Left ventricle myocardium inferior (tissue), 1 donor: ENCODE data around the gene MBNL3. TPM values are rescaled to one million over a fixed set of nuclear protein-coding genes. Genes with fewer than 3 reads are reported as not detected.

ENCODE experiments used
- DNase-seq: peaks from one replicate; pipeline ENCODE4 v3.0.0-alpha.2; 2020
- H3K27ac ChIP-seq: fragments of 200-600 bp; replicated peaks from 2 replicates; pipeline ENCODE4 v1.8.0; 2021
- H3K27me3 ChIP-seq: fragments of 200-600 bp; 2 replicates; pipeline ENCODE4 v1.8.0; 2021; ENCODE audit warnings: low read depth
- H3K36me3 ChIP-seq: fragments of 200-600 bp; 2 replicates; pipeline ENCODE4 v1.8.0; 2021
- H3K4me1 ChIP-seq: fragments of 200-600 bp; 2 replicates; pipeline ENCODE4 v1.8.0; 2021
- H3K4me3 ChIP-seq: fragments of 200-600 bp; 2 replicates; pipeline ENCODE4 v1.8.0; 2021; ENCODE audit warnings: mild to moderate bottlenecking, moderate library complexity
- H3K9me3 ChIP-seq: fragments of 200-600 bp; replicated peaks from 2 replicates; pipeline ENCODE4 v1.8.0; 2021
- intact Hi-C: fragments of 100-400 bp; cut with micrococcal nuclease; formaldehyde crosslinking; loops from one replicate; pipeline ENCODE4 v1.11.0; 2022
- total RNA-seq: library from RNA; stranded (reverse); fragmentation: NEBNext Ultra II Directional; extraction: Animal tissue kit (Norgen Biotek cat#: 25700); gene quantifications from one replicate; pipeline ENCODE4 v1.2.1, GENCODE V29; 2021
- TF ChIP-seq, protein P1 (sequence below): fragments of 200-600 bp; IDR thresholded peaks from 2 replicates; pipeline ENCODE4 v1.8.0; 2021; ENCODE audit warnings: antibody characterized with exemption, mild to moderate bottlenecking, borderline replicate concordance
- donor health status: DM: no; HTN: yes; CAD: no; lungs with severe emphysema.

The MBNL3 gene
- total RNA-seq, 1 donor from 2014 or later: 38.5 TPM

GRCh38 chrX:132423323-132423722 lies 65.5 kb downstream of the MBNL3 start:
- Histone ChIP-seq H3K9me3 (no peaks in the 10 kb centered on the region), H3K27me3 (no peaks in the 10 kb centered on the region), H3K4me1 (no peaks in the 10 kb centered on the region), H3K4me3 (no peak overlapping the region), H3K27ac (no peak overlapping the region), H3K36me3 (no peaks in the 10 kb centered on the region)
- intact Hi-C loops: no loop called here
- DNase-seq: no peak
- TF ChIP-seq, protein P1, sequence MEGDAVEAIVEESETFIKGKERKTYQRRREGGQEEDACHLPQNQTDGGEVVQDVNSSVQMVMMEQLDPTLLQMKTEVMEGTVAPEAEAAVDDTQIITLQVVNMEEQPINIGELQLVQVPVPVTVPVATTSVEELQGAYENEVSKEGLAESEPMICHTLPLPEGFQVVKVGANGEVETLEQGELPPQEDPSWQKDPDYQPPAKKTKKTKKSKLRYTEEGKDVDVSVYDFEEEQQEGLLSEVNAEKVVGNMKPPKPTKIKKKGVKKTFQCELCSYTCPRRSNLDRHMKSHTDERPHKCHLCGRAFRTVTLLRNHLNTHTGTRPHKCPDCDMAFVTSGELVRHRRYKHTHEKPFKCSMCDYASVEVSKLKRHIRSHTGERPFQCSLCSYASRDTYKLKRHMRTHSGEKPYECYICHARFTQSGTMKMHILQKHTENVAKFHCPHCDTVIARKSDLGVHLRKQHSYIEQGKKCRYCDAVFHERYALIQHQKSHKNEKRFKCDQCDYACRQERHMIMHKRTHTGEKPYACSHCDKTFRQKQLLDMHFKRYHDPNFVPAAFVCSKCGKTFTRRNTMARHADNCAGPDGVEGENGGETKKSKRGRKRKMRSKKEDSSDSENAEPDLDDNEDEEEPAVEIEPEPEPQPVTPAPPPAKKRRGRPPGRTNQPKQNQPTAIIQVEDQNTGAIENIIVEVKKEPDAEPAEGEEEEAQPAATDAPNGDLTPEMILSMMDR: no peak

DNA sequence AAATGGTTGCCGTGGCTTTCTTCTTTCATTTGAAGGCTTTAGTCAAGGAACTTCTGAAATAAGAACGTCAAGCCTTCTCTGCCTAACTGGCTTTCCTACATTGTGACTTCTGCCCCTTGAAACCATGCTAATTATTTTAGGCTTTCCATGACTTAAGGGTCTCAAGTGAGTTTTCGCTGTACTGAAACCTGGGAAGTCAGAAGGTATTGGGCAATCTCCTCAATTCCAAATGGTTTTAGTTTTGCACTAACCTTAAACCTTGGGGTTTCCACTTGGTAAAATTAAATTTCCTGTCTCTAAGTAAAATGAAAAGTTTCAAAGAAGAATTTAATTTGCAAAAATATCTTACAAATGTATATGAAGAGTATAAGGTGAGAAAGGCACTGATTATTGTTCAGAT lies 73.8 kb downstream of the MBNL3 start:
- no peak for DNase-seq
- no peaks in the 10 kb centered on the region for H3K27me3 ChIP-seq
- intact Hi-C loops: no loop called here
- no peaks in the 10 kb centered on the region for H3K4me1 ChIP-seq
- H3K9me3 ChIP-seq: no peaks in the 10 kb centered on the region
- H3K4me3 ChIP-seq: no peak overlapping the region
- TF ChIP-seq, protein P1: no peak
- H3K27ac ChIP-seq: no peak overlapping the region
- H3K36me3 ChIP-seq: no peaks in the 10 kb centered on the region

GRCh38 chrX:132414404-132414803 lies 74.4 kb downstream of the MBNL3 start:
- Histone ChIP-seq H3K4me1 (no peaks in the 10 kb centered on the region), H3K36me3 (no peaks in the 10 kb centered on the region), H3K4me3 (no peak overlapping the region), H3K27me3 (no peaks in the 10 kb centered on the region), H3K9me3 (no peaks in the 10 kb centered on the region), H3K27ac (no peak overlapping the region)
- TF ChIP-seq, protein P1: no peak
- no peak for DNase-seq
- intact Hi-C loops: no loop called here

DNA sequence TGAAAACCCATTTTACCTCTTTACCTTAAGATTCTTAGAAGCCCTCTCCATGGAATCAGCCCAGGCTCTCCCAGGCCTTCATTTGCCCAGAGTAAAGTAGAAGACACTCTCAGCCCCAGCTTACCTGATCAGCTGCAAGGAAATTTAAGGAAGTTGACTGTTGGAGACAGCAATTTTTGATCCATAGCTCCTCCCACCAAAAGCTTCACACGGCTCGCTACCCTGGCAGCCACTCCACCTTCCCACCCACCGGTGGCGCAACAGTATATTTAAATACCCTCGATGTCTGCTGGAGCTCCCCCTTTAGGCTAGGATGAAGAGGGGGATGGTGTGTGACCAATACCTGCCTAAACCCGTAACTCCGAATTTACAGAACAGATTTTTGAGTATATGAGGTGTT lies 75.4 kb downstream of the MBNL3 start:
- Histone ChIP-seq H3K36me3 (no peaks in the 10 kb centered on the region), H3K4me1 (no peaks in the 10 kb centered on the region), H3K27ac (no peak overlapping the region), H3K27me3 (no peaks in the 10 kb centered on the region), H3K4me3 (no peak overlapping the region), H3K9me3 (no peaks in the 10 kb centered on the region)
- intact Hi-C loops: no loop called here
- TF ChIP-seq, protein P1: no peak
- no peak for DNase-seq

DNA sequence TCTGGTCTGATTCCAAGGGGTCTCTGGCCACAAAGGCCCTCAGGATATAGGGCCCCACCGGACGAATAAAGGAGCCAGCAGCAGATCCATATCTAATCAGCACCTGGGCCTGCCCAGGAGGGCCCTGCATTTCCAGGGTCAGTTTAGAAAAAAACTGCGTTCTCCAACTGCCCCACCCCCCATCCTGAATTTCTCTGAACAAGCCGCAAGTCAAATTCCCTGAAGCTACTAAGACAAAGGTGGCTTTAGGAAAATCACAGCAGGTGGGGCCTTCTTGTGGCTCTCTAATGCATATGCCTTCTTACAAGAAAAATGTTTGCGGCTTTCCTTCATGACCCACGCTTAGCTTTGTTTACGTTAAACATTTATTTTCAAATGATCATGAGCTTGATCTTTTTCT lies 76.6 kb downstream of the MBNL3 start:
- Histone ChIP-seq H3K4me3 (no peak overlapping the region), H3K27ac (no peak overlapping the region), H3K4me1 (no peaks in the 10 kb centered on the region)

More for the DNA sequence above, 76.6 kb downstream of the MBNL3 start:
- no peak for DNase-seq
- intact Hi-C loops: no loop called here
- TF ChIP-seq, protein P1: no peak
- H3K27me3 ChIP-seq: no peaks in the 10 kb centered on the region
- H3K36me3 ChIP-seq: no peaks in the 10 kb centered on the region
- no peaks in the 10 kb centered on the region for H3K9me3 ChIP-seq
